Liver (tissue), 9 donors: Measurements from ENCODE around the gene CARD11. TPM values are rescaled to one million over a fixed set of nuclear protein-coding genes. Genes with fewer than 3 reads are reported as not detected.

Source experiments
- DNase-seq: peaks from one replicate; pipeline ENCODE4 v3.0.0-alpha.2; 2017; ENCODE audit warnings: low spot score
- H3K27ac ChIP-seq, 2 donors: one replicate each; pipeline ENCODE4 v1.7.0; 2013; ENCODE audit warnings: inconsistent platforms in 2 of 2, low read length in 2 of 2, control low read depth in 1 of 2, low read depth in 1 of 2, mild to moderate bottlenecking in 1 of 2
- H3K27me3 ChIP-seq, 4 donors: one replicate each; pipeline versions ENCODE4 v1.6.1 to v1.7.0; 2013; ENCODE audit warnings: low read length in 3 of 4, inconsistent platforms in 1 of 4, mild to moderate bottlenecking in 1 of 4, moderate library complexity in 1 of 4; ENCODE audit not compliant: control insufficient read depth in 4 of 4, insufficient read depth in 4 of 4
- H3K36me3 ChIP-seq, 4 donors: one replicate each; pipeline versions ENCODE4 v1.6.1 to v1.7.0; 2013; ENCODE audit warnings: low read length in 3 of 4, mild to moderate bottlenecking in 3 of 4, low read depth in 1 of 4, moderate library complexity in 1 of 4; ENCODE audit not compliant: control insufficient read depth in 4 of 4, insufficient read depth in 3 of 4
- H3K4me1 ChIP-seq, 4 donors: one replicate each; pipeline versions ENCODE4 v1.6.1 to v1.7.0; 2013; ENCODE audit warnings: low read length in 3 of 4, mild to moderate bottlenecking in 3 of 4, moderate library complexity in 1 of 4; ENCODE audit not compliant: control insufficient read depth in 4 of 4, insufficient read depth in 4 of 4
- H3K4me3 ChIP-seq, 3 donors: one replicate each; pipeline versions ENCODE4 v1.6.1 to v1.7.0; 2013; ENCODE audit warnings: low read length in 3 of 3, control low read depth in 1 of 3, low read depth in 1 of 3, mild to moderate bottlenecking in 1 of 3
- H3K9ac ChIP-seq, 2 donors: one replicate each; pipeline ENCODE4 v1.7.0; 2013; ENCODE audit warnings: low read length in 2 of 2, mild to moderate bottlenecking in 2 of 2, moderate library complexity in 2 of 2, control low read depth in 1 of 2, low read depth in 1 of 2
- H3K9me3 ChIP-seq, 4 donors: one replicate each; pipeline versions ENCODE4 v1.6.1 to v1.7.0; 2013; ENCODE audit warnings: low read length in 3 of 4; ENCODE audit not compliant: control insufficient read depth in 4 of 4
- EGR1 ChIP-seq, 2 donors: IDR thresholded peaks; 2 replicates each; pipeline ENCODE4 v1.6.1; 2016 to 2018; ENCODE audit warnings: antibody characterized with exemption in 2 of 2, low read depth in 2 of 2
- FOXA2 ChIP-seq: IDR thresholded peaks from 2 replicates; pipeline ENCODE4 v1.6.1; 2016; ENCODE audit warnings: antibody characterized with exemption
- GABPA ChIP-seq, 2 donors: IDR thresholded peaks in 1 of 2; conservative IDR thresholded peaks in 1 of 2; 2 replicates each; pipeline ENCODE4 v1.6.1; 2016; ENCODE audit warnings: antibody characterized with exemption in 2 of 2, mild to moderate bottlenecking in 1 of 2, moderate library complexity in 1 of 2
- HNF4A ChIP-seq, 2 donors: conservative IDR thresholded peaks; 2 replicates each; pipeline ENCODE4 v1.6.1; 2016; ENCODE audit warnings: antibody characterized with exemption in 2 of 2, mild to moderate bottlenecking in 2 of 2
- HNF4G ChIP-seq: IDR thresholded peaks from 2 replicates; pipeline ENCODE4 v1.6.1; 2016; ENCODE audit warnings: antibody characterized with exemption
- JUND ChIP-seq, 2 donors: IDR thresholded peaks; 2 replicates each; pipeline ENCODE4 v1.6.1; 2016; ENCODE audit warnings: antibody characterized with exemption in 2 of 2
- NR2F2 ChIP-seq: IDR thresholded peaks from 2 replicates; pipeline ENCODE4 v1.6.1; 2016; ENCODE audit warnings: antibody characterized with exemption
- RAD21 ChIP-seq, 2 donors: IDR thresholded peaks; 2 replicates each; pipeline ENCODE4 v1.6.1; 2016; ENCODE audit warnings: antibody characterized with exemption in 2 of 2, mild to moderate bottlenecking in 2 of 2
- SP1 ChIP-seq: IDR thresholded peaks from 2 replicates; pipeline ENCODE4 v1.6.1; 2018; ENCODE audit warnings: antibody characterized with exemption, mild to moderate bottlenecking
- YY1 ChIP-seq: IDR thresholded peaks from 2 replicates; pipeline ENCODE4 v1.6.1; 2016; ENCODE audit warnings: antibody characterized with exemption, mild to moderate bottlenecking
- WGBS: extraction: QIAGEN DNeasy Blood & Tissue Kit; methylation state at CpG from one replicate; pipeline ENCODE4 v1.1.7; 2013; 5-methylcytosine and 5-hydroxymethylcytosine counted together
- polyA plus RNA-seq, 2 donors: library from polyadenylated mRNA; stranded (reverse) in 1 of 2; unstranded in 1 of 2; fragments of 200-250 nt in 1 of 2; fragments of >200 nt in 1 of 2; fragmentation: Nextera tagmentation in 1 of 2; extraction: Ambion mirVana in 1 of 2; gene quantifications; one replicate each; pipeline versions ENCODE4 v1.2.1 to v1.2.3, GENCODE V29; 2013 to 2015
- total RNA-seq, 2 donors: library from RNA; depleted of rRNA; stranded (reverse); fragments of >200 nt; gene quantifications; one replicate each; pipeline ENCODE4 v1.2.3, GENCODE V29; 2014
- TF ChIP-seq, protein P1 (sequence below): IDR thresholded peaks from 2 replicates; pipeline ENCODE4 v1.6.1; 2016; ENCODE audit warnings: antibody characterized with exemption, mild to moderate bottlenecking
- TF ChIP-seq, protein P2 (sequence below): IDR thresholded peaks from 2 replicates; pipeline ENCODE4 v1.6.1; 2016; ENCODE audit warnings: antibody characterized with exemption
- TF ChIP-seq, protein P3 (sequence below): fragments of 150-350 bp; IDR thresholded peaks from 2 replicates; pipeline ENCODE4 v1.5.1; 2017; ENCODE audit warnings: improper control_type of control experiment, low read depth, low read length; ENCODE audit not compliant: missing input control
- TF ChIP-seq, protein P4 (sequence below): IDR thresholded peaks from 2 replicates; pipeline ENCODE4 v1.6.1; 2016; ENCODE audit warnings: antibody characterized with exemption
- donor health status: healthy.
- donor health status: healthy.
- donor health status: healthy.
- donor health status: healthy.
- donor health status: healthy.

Gene CARD11
- total and polyA plus RNA-seq, 4 donors, result 0.42 to 1.3 (median 0.83) TPM

DNA sequence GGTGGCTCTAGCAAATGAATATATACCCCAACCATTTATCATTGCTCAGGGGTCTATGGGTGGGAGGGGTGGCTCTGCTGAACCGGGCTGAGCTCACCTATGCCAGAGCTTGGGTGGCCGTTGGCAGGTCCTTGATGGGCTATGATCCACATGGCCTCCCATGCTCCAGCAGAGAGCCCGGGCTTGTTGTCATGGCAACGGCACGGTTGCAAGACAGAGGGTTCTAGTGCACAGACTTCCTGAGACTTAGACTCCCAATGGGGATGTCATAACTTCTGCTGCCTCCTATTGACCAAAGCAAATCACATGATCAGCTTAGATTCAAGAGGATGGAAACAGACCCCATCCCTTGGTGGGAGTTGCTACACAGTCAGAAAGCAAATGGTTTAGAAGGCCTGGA is 36.4 kb upstream of the CARD11 start:
- 80% methylated on average over 5 of the region's 5 CpGs for WGBS
- Histone ChIP-seq H3K27me3 (no peaks in the 10 kb centered on the region), H3K4me1 (no peaks in the 10 kb centered on the region), H3K9ac (no peak overlapping the region), H3K27ac (no peak overlapping the region), H3K4me3 (no peak overlapping the region), H3K36me3 (no peaks in the 10 kb centered on the region), H3K9me3 (peaks cover 0 to 13% (median 3%) of the 10 kb centered on the region in 4 donors)
- TF ChIP-seq FOXA2, result no peak
- TF ChIP-seq, protein P1, sequence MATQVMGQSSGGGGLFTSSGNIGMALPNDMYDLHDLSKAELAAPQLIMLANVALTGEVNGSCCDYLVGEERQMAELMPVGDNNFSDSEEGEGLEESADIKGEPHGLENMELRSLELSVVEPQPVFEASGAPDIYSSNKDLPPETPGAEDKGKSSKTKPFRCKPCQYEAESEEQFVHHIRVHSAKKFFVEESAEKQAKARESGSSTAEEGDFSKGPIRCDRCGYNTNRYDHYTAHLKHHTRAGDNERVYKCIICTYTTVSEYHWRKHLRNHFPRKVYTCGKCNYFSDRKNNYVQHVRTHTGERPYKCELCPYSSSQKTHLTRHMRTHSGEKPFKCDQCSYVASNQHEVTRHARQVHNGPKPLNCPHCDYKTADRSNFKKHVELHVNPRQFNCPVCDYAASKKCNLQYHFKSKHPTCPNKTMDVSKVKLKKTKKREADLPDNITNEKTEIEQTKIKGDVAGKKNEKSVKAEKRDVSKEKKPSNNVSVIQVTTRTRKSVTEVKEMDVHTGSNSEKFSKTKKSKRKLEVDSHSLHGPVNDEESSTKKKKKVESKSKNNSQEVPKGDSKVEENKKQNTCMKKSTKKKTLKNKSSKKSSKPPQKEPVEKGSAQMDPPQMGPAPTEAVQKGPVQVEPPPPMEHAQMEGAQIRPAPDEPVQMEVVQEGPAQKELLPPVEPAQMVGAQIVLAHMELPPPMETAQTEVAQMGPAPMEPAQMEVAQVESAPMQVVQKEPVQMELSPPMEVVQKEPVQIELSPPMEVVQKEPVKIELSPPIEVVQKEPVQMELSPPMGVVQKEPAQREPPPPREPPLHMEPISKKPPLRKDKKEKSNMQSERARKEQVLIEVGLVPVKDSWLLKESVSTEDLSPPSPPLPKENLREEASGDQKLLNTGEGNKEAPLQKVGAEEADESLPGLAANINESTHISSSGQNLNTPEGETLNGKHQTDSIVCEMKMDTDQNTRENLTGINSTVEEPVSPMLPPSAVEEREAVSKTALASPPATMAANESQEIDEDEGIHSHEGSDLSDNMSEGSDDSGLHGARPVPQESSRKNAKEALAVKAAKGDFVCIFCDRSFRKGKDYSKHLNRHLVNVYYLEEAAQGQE, result no peak
- no peak for TF ChIP-seq HNF4A (conservative IDR thresholded peaks at IDR 0.05)
- TF ChIP-seq GABPA (IDR thresholded peaks at IDR 0.05 in 1 of 2, conservative IDR thresholded peaks at IDR 0.05 in 1 of 2), result no peak
- TF ChIP-seq SP1, result no peak
- TF ChIP-seq EGR1 (IDR thresholded peaks at IDR 0.05; ENCODE audit: low read depth in 2 of 2), result no peak
- no peak for TF ChIP-seq YY1
- TF ChIP-seq, protein P2, sequence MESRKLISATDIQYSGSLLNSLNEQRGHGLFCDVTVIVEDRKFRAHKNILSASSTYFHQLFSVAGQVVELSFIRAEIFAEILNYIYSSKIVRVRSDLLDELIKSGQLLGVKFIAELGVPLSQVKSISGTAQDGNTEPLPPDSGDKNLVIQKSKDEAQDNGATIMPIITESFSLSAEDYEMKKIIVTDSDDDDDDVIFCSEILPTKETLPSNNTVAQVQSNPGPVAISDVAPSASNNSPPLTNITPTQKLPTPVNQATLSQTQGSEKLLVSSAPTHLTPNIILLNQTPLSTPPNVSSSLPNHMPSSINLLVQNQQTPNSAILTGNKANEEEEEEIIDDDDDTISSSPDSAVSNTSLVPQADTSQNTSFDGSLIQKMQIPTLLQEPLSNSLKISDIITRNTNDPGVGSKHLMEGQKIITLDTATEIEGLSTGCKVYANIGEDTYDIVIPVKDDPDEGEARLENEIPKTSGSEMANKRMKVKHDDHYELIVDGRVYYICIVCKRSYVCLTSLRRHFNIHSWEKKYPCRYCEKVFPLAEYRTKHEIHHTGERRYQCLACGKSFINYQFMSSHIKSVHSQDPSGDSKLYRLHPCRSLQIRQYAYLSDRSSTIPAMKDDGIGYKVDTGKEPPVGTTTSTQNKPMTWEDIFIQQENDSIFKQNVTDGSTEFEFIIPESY, result no peak
- TF ChIP-seq, protein P3, sequence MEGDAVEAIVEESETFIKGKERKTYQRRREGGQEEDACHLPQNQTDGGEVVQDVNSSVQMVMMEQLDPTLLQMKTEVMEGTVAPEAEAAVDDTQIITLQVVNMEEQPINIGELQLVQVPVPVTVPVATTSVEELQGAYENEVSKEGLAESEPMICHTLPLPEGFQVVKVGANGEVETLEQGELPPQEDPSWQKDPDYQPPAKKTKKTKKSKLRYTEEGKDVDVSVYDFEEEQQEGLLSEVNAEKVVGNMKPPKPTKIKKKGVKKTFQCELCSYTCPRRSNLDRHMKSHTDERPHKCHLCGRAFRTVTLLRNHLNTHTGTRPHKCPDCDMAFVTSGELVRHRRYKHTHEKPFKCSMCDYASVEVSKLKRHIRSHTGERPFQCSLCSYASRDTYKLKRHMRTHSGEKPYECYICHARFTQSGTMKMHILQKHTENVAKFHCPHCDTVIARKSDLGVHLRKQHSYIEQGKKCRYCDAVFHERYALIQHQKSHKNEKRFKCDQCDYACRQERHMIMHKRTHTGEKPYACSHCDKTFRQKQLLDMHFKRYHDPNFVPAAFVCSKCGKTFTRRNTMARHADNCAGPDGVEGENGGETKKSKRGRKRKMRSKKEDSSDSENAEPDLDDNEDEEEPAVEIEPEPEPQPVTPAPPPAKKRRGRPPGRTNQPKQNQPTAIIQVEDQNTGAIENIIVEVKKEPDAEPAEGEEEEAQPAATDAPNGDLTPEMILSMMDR, result no peak
- no peak for TF ChIP-seq NR2F2
- TF ChIP-seq HNF4G, result no peak
- no peak for TF ChIP-seq JUND (IDR thresholded peaks at IDR 0.05)
- TF ChIP-seq, protein P4, sequence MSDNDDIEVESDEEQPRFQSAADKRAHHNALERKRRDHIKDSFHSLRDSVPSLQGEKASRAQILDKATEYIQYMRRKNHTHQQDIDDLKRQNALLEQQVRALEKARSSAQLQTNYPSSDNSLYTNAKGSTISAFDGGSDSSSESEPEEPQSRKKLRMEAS, result no peak
- no peak for TF ChIP-seq RAD21 (IDR thresholded peaks at IDR 0.05)
- DNase-seq, result no peak

DNA sequence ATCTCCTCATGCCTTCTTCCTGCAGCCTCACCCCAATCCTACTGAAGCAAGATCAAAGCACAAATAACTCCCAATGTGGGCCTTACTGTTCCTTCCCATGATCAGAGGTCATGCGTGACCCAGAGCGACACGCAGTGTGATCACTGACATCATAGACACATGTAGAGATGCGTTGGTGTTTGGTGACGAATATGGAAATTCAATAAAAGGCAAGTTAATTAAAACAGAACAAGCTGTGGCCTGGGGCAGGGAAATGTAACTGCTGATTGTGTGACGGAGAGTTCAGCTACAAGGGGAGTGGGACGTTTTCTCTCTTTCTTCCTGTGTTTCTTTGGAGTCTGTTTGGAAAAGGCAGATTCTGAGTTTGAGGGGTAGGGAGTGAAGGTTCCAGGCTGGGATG is 34.8 kb upstream of the CARD11 start:
- TF ChIP-seq, protein P4, result no peak
- TF ChIP-seq, protein P3, result no peak
- Histone ChIP-seq H3K9ac (no peak overlapping the region), H3K4me3 (no peak overlapping the region), H3K27ac (no peak overlapping the region), H3K9me3 (peaks cover 0 to 13% (median 4%) of the 10 kb centered on the region in 4 donors), H3K36me3 (no peaks in the 10 kb centered on the region), H3K4me1 (no peaks in the 10 kb centered on the region), H3K27me3 (no peaks in the 10 kb centered on the region)
- WGBS, result 88% methylated on average over 7 of the region's 7 CpGs
- DNase-seq, result no peak
